ENCODE data around the gene ELF3.
"Not testable (repeated sequence)": the region's sequence is repeated elsewhere in the genome, so short reads cannot be mapped to it uniquely, and the experiment has no call there.

Gene ELF3

DNA sequence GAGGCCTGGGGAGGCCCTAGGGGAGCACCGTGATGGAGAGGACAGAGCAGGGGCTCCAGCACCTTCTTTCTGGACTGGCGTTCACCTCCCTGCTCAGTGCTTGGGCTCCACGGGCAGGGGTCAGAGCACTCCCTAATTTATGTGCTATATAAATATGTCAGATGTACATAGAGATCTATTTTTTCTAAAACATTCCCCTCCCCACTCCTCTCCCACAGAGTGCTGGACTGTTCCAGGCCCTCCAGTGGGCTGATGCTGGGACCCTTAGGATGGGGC is 5.2 kb downstream of the ELF3 start:
- TF ChIP-seq, protein P1, sequence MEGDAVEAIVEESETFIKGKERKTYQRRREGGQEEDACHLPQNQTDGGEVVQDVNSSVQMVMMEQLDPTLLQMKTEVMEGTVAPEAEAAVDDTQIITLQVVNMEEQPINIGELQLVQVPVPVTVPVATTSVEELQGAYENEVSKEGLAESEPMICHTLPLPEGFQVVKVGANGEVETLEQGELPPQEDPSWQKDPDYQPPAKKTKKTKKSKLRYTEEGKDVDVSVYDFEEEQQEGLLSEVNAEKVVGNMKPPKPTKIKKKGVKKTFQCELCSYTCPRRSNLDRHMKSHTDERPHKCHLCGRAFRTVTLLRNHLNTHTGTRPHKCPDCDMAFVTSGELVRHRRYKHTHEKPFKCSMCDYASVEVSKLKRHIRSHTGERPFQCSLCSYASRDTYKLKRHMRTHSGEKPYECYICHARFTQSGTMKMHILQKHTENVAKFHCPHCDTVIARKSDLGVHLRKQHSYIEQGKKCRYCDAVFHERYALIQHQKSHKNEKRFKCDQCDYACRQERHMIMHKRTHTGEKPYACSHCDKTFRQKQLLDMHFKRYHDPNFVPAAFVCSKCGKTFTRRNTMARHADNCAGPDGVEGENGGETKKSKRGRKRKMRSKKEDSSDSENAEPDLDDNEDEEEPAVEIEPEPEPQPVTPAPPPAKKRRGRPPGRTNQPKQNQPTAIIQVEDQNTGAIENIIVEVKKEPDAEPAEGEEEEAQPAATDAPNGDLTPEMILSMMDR (IDR thresholded peaks at IDR 0.05), result no peak
- H3K27ac ChIP-seq, result no peak overlapping the region

DNA sequence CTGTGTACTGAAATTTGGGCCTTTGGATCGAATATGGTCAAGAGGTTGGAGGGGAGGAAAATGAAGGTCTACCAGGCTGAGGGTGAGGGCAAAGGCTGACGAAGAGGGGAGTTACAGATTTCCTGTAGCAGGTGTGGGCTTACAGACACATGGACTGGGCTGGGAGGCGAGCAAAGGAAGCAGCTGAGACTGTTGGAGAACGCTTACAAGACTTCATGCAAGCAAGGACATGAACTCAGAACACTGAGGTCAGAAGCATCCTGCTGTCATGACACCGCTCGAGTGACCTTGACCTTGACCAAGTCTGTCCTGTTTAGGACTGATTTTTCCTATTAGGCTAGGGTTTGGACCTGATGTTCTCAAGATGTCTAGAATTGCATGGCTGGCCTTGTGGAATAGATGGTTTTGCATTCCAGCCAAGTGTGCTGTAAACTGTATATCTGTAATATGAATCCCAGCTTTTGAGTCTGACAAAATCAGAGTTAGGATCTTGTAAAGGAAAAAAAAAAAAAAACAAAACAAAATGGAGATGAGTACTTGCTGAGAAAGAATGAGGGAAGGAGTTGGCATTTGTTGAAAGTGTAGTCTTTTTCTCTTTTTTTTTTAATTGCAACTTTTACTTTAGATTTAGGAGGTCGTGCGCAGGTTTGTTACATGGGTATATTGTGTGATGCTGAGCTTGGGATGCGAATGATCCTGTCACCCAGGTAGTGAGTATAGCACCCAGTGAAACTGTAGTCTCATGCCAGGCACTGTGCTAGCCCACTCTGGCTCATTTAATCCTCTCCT is 5.8 kb downstream of the ELF3 start:
- no peak overlapping the region for H3K4me3 ChIP-seq
- TF ChIP-seq, protein P1 (IDR thresholded peaks at IDR 0.05), result no peak
- no peak overlapping the region for H3K27ac ChIP-seq
- no peak for DNase-seq (ENCODE audit: low spot score)

More for the DNA sequence above, 5.2 kb downstream of the ELF3 start:
- H3K4me3 ChIP-seq, result no peak overlapping the region
- DNase-seq (ENCODE audit: low spot score), result no peak

DNA sequence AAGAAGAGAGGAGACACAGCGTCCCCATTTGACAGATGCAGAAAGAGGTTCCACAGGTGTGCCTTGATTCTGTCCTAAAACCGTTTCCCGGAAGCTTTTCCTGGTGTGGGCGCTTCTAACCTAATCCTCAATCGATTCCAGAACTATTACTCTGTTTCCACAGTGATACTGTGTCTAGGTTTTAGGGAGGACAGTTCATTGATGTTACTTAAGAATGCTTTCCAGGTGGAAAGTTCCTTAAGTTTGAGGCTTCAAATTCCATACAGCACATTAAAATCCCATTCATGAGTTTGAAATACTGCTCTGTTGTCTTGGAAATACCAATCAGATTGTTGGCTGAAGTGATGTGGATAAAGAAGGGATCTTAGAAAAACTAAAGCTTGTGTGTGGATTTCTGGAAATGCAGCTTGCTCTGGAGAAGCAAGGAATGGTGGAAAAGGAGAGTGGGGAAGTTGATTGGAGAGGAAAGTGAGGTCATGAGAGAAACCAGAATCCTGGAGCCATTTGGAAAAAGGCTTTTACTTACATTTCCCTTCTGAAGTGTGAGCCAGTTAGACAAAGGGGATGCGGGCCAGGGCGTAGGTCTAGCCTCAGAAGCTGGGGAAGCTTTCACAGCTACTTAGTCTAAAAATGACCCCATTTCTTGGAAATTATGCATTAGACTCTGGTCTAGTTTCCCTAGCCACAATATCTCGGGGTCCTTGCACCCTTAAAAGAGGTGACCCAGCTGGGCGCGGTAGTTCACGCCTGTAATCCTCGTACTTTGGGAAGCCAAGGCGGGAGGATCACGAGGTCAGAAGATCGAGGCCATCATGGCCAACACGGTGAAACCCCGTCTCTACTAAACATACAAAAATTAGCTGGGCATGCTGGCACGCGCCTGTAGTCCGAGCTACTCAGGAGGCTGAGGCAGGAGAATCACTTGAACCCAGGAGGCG is 6.7 kb downstream of the ELF3 start:
- TF ChIP-seq, protein P1 (IDR thresholded peaks at IDR 0.05), result no peak
- Histone ChIP-seq H3K27ac (no peak overlapping the region), H3K4me3 (no peak overlapping the region)
- DNase-seq (ENCODE audit: low spot score), result no peak

DNA sequence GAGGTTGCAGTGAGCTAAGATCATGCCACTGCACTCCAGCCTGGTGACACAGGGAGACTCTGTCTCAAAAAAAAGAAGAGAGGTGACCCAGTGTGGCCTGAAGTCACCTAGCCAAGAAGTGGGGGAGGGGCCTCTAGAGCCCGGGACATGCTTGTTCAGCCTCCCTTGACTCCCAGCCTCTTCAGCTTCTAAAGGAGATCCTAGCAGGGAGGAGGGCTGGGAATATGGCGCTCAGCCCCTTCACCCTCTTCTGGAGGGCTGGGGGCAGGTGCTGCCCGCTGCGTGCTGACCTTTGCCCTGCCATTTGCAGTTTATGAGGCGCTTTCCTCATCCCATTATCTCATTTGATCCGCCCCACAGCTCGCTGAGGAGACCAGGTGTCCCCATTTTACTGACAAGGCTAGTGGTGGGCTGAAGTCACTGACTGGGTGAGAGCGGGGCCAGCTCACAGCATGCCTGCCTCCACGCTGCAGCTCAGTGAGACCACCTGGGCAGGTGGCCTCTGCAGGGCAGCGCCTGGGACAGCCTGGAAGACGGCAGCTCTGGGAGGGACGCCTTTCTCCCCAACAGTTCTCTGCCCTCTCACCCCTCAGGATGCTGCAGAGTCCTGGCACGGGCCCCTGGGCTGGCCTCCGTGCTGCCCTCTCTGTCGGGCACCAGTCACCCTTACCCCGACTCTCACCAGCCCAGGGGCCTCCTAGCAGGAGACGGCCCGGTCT is 7.5 kb downstream of the ELF3 start:
- no peak overlapping the region for H3K27ac ChIP-seq

DNA sequence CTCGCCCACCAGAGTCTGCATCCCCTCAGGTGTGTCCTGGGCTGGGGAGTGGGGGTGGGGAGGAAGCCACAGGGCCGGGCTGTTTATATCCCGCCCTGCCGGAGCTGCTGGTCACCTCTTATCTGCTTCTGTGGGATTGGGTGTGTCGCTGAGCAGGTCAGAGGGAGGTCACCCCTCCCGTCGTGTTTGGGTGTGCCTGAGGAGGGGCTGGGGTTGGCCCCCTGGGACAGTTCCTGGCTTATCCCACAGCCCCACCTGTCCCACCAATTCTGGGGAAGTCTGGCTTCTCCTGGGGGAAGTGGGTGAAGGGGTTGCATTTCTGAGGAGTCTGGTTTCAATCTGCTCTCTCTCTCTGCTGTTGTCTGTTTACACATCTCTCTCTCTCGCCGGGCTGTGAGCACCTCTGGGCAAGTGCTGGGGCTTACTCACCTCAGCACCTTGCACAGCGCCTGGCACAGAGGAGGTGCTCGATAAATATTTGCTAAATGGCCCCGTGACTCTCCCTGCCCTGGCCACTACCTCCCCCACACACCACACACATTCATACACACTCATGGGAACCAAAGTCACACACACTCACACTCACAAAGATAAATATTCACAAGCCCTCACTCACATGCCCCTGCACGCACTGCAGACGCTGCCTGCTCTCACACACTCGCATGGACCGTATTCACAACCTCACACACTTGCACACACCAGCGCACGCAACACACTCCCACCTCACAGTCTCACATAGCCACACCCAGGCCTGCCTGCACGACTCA is 8.3 kb downstream of the ELF3 start:
- DNase-seq (ENCODE audit: low spot score), result no peak
- H3K27ac ChIP-seq, result no peak overlapping the region
- H3K4me3 ChIP-seq, result no peak overlapping the region
- TF ChIP-seq, protein P1 (IDR thresholded peaks at IDR 0.05), result no peak

More for the DNA sequence above, 7.5 kb downstream of the ELF3 start:
- no peak for DNase-seq (ENCODE audit: low spot score)
- TF ChIP-seq, protein P1 (IDR thresholded peaks at IDR 0.05), result no peak
- H3K4me3 ChIP-seq, result no peak overlapping the region

DNA sequence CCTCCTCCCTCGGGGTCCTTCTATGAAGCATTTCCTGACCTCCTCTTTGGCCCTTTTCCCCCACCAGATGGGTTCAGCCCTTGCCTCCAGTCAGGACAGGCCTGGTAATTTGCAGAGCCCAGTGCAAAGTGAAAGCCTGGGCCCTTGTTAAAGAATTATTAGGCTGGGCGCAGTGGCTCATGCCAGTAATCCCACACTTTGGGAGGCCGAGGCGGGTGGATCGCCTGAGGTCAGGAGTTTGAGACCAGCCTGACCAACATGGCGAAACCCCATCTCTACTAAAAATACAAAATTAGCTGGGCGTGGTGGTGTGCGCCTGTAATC is 8.8 kb downstream of the ELF3 start:
- not testable (repeated sequence) for H3K4me3 ChIP-seq; H3K27ac ChIP-seq; DNase-seq (ENCODE audit: low spot score)

DNA sequence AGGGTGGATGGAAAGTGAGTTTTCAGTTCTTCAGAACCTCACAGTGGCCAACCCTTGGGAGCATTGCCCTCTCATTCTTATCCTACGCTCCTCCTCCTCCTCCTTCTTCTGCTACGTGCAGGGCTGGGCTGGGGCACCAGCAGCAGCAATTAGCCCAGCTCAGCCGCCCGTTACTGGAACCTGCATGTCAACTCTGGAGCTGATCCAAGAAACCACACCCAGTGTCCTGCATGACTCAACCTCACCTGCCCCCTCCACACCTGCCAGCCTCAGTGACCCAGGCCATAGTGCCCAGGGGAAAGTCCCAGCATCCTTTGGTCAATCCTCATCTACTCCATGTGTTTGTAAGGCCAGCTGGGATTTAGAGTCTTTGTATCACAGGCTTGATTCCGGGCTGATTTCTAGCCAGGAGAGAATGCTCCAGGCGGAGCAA is 12.6 kb downstream of the ELF3 start:
- H3K27ac ChIP-seq, result no peak overlapping the region

More for the DNA sequence above, 12.6 kb downstream of the ELF3 start:
- DNase-seq (ENCODE audit: low spot score), result no peak
- TF ChIP-seq, protein P1 (IDR thresholded peaks at IDR 0.05), result no peak
- H3K4me3 ChIP-seq, result no peak overlapping the region

Measured in coronary artery (tissue), 2 donors.